GM18526 (cell line): ENCODE results near the gene PTPRD.

Experiments used
- POLR2A ChIP-seq: IDR thresholded peaks from 3 replicates; pipeline ENCODE4 v1.6.1; 2011; ENCODE audit not compliant: insufficient read length; ENCODE audit errors: extremely low read depth

The PTPRD gene

DNA sequence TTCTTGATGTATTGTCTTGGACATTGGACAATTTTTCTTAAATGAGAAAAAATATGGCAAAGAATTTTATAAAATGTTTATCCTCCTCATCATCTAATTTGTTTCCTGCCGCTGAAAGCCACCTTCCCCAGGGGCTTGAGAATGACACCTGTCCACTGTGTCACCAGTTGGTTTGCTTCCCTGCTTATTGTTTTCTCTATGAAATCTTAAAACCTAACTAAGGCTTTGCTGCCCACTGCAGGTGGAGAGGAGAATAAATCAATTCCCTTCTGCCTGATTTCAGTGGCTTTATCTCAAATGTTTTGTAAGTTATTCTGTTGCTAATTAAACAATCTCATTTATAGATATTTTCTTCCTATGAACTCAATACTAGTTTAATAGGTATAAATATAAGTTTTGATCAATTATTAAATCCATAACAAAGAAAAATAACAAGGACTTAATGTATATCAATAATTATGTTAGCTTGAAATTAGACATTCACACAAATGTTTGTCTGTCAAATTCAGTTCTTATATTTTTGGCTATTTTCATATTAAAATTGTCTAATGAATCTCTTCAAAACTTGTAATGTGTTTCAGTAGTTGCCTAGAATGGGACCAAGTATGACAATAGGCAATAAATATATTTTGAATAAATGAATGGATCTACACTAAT, 822.5 kb downstream of the PTPRD start:
- no peak for TF ChIP-seq POLR2A

DNA sequence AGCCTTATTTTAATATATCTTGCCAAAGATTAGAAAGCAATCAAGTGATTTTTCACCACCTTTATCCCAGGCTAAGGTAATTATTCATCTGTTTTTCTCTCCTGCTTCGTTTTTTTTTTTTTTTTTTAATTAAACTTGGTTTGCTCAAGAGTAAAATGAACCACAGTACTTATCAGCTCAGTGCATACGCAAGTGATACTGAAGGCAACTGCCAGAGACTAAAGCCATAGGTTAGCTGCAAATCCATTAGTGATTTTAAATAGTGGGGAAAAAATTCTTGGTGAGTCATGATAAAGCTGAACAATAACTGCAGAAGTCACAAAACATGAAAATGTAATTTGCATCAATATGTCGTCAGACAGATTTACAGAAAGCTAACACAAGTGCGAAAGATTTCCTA, 829.1 kb downstream of the PTPRD start:
- no peak for TF ChIP-seq POLR2A

DNA sequence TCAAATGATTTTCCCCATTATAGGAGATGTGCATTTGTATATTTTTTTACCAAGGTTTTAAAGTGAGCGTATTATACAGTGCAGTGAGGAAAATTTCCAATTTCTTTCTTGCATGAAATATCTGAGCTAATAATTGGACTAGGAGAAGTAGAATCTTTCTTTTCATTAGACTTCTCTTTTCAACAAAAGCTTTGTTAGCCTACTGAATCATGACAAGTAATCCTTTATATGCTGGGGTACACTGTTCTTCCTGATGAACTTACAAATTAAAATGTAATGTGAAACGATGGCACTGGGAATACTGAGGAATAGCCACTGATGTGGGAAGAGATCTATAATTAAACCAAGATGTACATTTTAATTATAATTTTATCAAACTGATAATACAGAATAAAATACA, 829.6 kb downstream of the PTPRD start:
- no peak for TF ChIP-seq POLR2A

DNA sequence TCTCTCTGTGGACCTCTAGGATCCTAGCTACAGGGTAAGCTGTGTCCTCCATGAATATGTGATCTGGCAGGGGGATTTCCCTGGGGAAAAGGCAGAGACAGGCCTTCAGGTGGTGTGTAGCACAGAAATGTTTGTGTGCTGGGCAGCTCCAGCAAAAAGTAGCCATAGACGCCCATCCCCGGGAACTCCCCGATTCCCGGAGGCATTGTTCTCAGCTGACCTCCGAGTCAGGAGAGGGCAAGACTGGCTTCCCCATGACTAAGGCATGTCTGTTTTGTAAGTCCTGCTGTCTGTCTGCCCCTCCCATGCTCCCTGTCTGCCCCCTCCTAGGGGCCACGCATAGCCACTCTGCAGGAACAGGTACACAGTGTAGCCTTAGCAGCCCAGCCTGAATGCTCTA, 834.5 kb downstream of the PTPRD start:
- no peak for TF ChIP-seq POLR2A

DNA sequence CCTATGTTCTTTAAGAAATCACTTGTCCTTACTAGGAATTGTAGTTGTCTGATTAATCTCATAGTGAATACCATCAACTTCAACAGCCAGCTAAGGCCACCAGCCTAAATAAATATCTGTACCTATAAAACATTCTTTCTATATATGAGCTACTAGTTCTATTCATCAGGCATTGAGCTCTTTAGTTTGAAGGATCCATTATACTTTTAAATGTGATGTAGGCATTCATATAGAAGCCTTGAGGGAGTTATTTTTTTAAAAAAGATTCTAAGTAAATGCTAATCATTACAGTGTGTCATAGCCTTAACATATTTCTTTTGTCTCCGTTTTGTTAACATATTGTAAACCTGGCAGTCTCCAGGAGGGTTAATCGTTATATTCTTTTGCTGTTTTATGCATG, 838.3 kb downstream of the PTPRD start:
- TF ChIP-seq POLR2A = no peak

DNA sequence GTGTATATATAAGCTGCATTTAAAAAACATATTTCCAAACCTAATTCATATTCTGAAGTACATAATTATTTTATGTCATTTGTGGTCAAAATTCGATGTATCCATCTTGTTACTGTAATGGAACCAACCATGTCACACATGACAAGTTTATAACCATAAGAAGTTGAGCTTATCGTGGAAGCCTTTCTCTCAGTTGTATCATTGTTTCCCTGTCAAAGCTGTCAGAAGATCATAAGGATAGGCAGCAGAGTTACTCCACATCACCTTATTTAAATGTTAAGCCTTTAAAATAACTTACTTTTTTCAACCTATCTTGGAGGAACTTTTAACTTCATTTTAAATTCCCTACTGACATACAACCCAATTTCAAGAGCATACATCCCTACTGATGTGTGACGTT, 841.5 kb downstream of the PTPRD start:
- TF ChIP-seq POLR2A = no peak

DNA sequence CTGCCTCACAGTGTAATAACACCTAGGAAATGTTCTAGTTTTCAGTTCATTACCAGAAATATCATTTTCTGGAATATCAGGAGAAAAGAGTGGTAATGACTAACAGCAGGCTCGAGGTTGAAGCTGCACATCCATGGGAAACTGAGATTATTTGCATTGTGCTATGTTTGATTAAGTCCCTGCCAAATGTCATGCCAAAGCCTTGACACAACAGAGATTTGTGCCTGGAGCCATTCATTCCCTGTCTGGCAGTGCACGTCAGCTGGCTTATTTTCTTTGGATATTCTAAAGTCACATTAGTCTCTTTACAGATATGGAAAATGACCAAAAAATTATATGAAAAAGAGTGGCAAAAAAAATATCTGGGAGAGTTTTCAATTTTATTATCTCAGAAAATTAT, 848.0 kb downstream of the PTPRD start:
- no peak for TF ChIP-seq POLR2A

DNA sequence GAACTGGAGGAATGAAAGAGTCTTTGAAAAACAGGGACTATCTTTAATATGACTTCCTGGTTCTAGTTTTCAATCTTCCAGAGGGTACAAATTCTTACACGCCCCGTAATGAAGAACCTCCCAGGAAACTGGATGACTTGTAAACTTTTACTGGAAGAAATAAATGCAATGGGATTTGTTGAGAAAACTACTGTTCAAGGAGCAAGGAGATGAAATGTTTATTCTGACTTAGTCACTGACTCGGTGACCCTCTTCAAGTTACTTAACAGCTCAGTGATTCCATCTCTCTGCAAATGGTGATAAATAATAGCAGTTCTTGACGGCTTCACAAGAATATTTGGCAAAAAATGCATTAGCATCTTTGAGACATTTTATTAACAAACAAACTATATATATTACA, 858.6 kb downstream of the PTPRD start:
- TF ChIP-seq POLR2A = no peak

DNA sequence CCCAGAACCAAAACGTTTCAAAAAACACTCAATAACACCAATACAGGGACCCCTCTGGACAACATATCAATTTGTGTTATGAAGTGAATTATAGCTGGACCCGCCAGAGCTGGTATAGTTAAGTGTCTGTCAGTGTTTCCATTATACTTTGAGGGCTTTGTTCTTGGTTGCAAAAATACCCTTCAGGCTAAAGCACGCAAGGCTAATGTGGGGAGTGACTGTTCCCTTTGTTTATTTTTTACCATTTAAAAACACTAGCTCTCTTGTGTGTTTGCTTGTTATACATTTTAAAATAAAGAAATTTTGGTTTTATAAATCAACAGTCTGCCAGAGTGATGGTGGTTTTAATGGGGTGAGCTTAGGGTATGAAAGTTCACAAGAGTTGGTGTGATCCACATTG, 859.5 kb downstream of the PTPRD start:
- no peak for TF ChIP-seq POLR2A

DNA sequence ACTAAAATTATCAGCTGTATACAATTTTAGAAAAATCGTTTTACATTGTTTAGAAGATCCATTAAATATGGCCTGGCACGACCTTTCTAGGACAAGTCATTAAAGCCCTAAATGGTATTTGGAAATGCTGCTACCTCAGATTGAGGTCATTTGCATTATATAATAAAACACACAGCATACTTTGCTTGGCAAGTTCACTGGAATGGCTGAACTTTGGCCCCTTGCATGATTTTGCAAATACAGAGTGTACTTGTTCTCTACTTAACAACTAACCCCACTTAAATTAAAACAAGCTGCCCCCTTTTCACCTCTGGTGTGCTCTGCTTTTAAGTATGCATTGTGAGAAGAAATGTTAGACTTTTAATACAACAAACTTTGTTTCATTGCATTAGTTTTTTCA, 860.1 kb downstream of the PTPRD start:
- TF ChIP-seq POLR2A = no peak

DNA sequence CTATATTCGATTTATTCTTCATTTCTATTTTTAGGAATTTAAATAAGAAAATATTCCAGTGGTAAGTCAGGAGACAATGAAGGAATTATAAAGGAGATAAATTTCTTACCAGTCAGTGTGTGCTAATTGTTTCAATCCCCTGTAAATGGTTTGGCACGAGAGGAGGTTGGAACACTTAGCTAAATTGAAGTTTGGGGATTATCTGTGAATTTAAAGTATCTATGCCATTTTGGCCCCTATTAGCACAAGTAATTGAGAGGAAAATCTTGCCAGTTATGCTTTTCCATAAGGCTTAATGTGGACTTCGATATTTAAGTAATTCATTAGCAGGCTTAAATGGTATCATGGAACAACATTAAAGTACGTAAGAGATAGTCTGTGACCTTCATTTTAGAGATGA, 860.8 kb downstream of the PTPRD start:
- no peak for TF ChIP-seq POLR2A

DNA sequence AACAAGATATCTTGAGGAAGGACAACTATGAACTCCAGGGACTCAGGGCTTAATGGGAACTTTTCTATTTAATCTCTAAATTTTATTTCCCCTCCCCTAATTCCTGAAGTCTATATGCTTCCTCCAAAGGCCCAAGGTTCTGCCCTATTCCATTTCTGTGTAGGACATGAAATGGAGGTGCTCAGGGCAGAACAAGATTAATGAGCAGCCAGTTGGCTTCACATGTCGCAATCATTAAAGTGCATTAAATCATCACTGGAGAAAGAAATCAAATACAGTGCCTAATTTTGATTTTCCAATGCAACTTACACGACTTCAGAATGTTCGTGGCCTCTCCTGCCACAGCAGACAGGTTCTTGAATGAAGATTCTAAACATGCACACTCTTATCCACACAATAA, 862.1 kb downstream of the PTPRD start:
- no peak for TF ChIP-seq POLR2A

DNA sequence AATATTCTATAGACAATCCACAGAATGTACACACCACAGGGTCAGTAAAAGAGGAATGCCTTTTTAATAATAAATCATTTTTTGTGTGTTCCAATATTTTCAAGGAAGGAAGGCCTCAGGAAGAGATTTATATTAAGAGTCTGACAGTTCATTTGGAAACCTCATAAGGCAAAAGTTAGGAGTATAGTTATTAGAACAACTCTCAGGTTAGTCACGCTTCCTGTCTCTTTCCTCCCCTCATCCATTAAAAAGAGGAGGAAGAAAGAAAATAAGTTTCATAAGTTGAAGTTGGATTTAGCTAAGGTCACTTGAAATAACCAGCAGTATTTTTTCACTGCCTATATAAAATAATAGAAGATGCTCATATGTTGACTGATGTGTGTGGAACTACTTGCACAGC, 863.2 kb downstream of the PTPRD start:
- no peak for TF ChIP-seq POLR2A

DNA sequence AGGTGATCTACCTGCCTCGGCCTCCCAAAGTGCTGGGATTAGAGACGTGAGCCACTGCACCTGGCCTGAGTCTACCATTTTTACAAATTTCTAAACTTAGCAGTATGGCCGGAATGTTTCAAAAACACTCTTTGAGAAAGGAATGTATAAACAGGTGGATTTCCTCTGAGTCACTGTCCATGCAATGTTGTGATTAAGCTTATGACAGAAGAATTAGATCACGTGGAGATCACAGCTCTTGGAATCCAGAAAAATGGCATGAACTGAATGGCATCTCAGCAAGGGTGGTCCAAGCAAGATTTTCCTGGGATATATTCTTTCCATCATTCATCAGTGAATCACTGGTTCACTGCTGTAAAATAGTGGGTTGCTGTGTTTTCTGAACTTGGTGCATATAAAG, 865.0 kb downstream of the PTPRD start:
- TF ChIP-seq POLR2A = no peak

DNA sequence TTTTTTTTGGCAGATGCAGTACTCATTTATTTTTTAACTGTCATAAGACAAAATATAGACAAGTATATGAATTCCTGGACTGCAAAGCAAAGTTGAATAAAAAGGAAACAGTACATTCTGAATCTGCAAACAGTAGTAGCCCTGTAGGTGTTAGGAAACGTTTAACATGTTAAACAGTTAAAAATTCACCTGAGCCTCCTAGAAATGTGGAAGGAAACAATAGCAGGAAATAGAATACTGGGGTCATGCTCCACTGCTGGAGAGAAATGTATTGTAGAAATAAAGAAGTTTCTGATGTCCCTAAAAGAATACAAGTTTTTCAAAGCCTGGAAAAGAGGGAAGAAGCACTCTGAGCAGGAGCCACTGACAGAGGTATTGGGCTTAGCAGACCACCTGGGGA, 866.0 kb downstream of the PTPRD start:
- TF ChIP-seq POLR2A = no peak

DNA sequence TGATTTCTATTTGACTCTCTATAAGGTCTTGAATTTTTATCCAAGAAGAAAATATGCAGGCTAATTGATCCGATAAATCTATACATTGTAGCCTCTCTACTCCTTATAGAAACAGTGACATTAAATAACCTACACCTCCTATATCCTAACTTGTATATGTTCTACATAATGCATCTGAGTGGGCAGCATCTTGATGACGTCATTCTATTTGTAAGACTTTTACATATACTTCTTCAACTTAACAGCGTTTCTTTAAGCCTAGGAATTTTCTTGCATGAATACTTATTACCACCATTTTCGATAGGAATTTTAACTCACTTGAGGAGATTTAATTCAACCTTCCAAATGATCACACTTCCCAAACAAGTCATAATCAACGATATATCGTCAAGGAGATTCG, 869.0 kb downstream of the PTPRD start:
- no peak for TF ChIP-seq POLR2A

DNA sequence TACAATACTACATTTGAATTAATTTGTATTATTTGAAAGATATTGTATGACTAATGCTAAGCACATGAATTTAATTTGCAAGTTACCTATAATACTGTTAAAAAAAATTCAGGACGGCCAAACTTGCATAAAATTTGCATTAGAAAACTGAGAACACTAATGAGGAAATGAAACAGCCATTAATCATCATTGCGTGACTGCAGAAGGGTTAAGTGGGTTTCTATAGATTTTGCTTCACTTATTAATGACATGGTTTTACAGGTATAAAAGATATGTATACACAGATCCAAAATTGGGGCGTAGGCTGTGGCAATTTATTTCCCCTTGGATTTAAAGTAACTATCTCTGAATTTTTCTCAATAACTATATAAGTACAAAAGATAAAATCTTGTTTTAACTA, 882.6 kb downstream of the PTPRD start:
- no peak for TF ChIP-seq POLR2A

DNA sequence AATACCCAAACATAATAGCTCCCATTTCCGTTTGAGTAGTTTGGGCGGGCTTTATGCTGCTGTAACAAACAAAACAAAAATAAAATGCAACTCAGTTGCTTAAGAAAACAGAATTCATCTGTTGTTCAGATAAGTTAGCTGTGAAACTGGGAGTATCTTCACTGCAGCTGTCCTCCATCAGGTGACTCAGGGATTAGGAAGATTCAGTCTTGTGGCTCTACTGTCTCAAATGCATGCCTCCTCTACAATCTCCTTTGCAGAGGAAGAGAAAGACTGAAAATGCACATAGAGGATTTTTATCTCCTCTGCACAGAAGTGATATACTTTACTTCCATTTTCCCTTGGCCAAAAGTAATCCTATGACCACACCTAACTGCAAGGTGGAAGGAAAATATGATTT, 883.7 kb downstream of the PTPRD start:
- TF ChIP-seq POLR2A = no peak
